ENCODE measurements around the gene CHST12. TPM values are rescaled to one million over a fixed set of nuclear protein-coding genes. Genes with fewer than 3 reads are reported as not detected.

Gene CHST12
- total RNA-seq, 1 experiment from 2014 or later = 19.3 TPM

- H3K4me3 Mint-ChIP-seq = no peak overlapping the region
- no CpG with 5 or more reads among the region's 16 CpGs for WGBS (ENCODE audit: extremely low coverage, insufficient read length, low lambda C conversion rate)
Measured at GRCh38 chr7:2437537-2438148, 34.2 kb downstream of the CHST12 start.

More at GRCh38 chr7:2437537-2438148, 34.2 kb downstream of the CHST12 start:
- Histone ChIP-seq H3K79me2 (ENCODE audit: insufficient read depth, low read length) (no peaks in the 10 kb centered on the region), H4K8ac (replicated peaks; ENCODE audit: insufficient read length, low read depth, low read length) (no peak overlapping the region), H2BK15ac (ENCODE audit: low read depth, low read length) (no peak overlapping the region), H3K4me2 (ENCODE audit: insufficient read depth, insufficient read length, low read length) (no peak overlapping the region), H3K14ac (ENCODE audit: insufficient read depth, low read length) (no peak overlapping the region), H3K27ac (ENCODE audit: insufficient read length, low read depth, low read length) (no peak overlapping the region), H3K23ac (ENCODE audit: insufficient read length, low read depth, low read length) (no peak overlapping the region), H2BK20ac (ENCODE audit: low read depth, low read length, poor library complexity, severe bottlenecking) (no peak overlapping the region), H3K4me1 (ENCODE audit: insufficient read depth, low read length) (no peaks in the 10 kb centered on the region), H3K9ac (ENCODE audit: extremely low read depth, insufficient read length, low read length) (no peak overlapping the region), H3K18ac (ENCODE audit: insufficient read length, low read depth, low read length) (no peak overlapping the region), H3K56ac (ENCODE audit: insufficient read length, low read depth, low read length) (no peak overlapping the region), H3K27me3 (ENCODE audit: insufficient read depth, low read length) (no peaks in the 10 kb centered on the region), H2BK5ac (ENCODE audit: insufficient read length, low read length) (no peak overlapping the region), H3K79me1 (ENCODE audit: insufficient read depth, low read depth, low read length, poor library complexity, severe bottlenecking) (no peaks in the 10 kb centered on the region), H3T11ph (ENCODE audit: low read length) (no peak overlapping the region), H2AK5ac (ENCODE audit: insufficient read length, low read length) (no peak overlapping the region), H4K5ac (ENCODE audit: insufficient read length, low read depth, low read length) (no peak overlapping the region), H4K91ac (ENCODE audit: insufficient read length, low read depth, low read length) (no peak overlapping the region), H3K9me3 (ENCODE audit: control insufficient read depth, low read depth, low read length) (no peaks in the 10 kb centered on the region), H3K4ac (ENCODE audit: low read depth, low read length) (no peak overlapping the region), H2BK12ac (ENCODE audit: insufficient read length, low read depth, low read length) (no peak overlapping the region), H3K23me2 (ENCODE audit: insufficient read length, low read depth, low read length, poor library complexity, severe bottlenecking) (no peaks in the 10 kb centered on the region), H4K20me1 (ENCODE audit: control insufficient read depth, insufficient read depth, insufficient read length) (no peaks in the 10 kb centered on the region), H2AFZ (ENCODE audit: low read length) (no peak overlapping the region), H2BK120ac (ENCODE audit: low read depth, low read length, poor library complexity, severe bottlenecking) (no peak overlapping the region)
- TF ChIP-seq, protein P1, sequence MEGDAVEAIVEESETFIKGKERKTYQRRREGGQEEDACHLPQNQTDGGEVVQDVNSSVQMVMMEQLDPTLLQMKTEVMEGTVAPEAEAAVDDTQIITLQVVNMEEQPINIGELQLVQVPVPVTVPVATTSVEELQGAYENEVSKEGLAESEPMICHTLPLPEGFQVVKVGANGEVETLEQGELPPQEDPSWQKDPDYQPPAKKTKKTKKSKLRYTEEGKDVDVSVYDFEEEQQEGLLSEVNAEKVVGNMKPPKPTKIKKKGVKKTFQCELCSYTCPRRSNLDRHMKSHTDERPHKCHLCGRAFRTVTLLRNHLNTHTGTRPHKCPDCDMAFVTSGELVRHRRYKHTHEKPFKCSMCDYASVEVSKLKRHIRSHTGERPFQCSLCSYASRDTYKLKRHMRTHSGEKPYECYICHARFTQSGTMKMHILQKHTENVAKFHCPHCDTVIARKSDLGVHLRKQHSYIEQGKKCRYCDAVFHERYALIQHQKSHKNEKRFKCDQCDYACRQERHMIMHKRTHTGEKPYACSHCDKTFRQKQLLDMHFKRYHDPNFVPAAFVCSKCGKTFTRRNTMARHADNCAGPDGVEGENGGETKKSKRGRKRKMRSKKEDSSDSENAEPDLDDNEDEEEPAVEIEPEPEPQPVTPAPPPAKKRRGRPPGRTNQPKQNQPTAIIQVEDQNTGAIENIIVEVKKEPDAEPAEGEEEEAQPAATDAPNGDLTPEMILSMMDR (conservative IDR thresholded peaks at IDR 0.05) = no peak
- Mint-ChIP-seq H3K9me3 (no peaks in the 10 kb centered on the region; a peak in 1 of 5 replicates), H3K4me1 (peaks cover 0 to 13% of the 10 kb centered on the region in 2 experiments; a peak in 2 of 4 replicates), H3K27me3 (ENCODE audit: low read depth) (no peaks in the 10 kb centered on the region), H3K36me3 (ENCODE audit: insufficient read depth in 1 of 3, low read depth in 3 of 3) (peaks cover 4 to 46% (median 25%) of the 10 kb centered on the region in 3 experiments), H3K27ac (no peak overlapping the region; a peak in 1 of 7 replicates)
- DNase-seq = no peak

Measured in H9 (cell line).